GM18861 (cell line): Measurements from ENCODE around the gene NANOS2.

Source experiments
- ATAC-seq: cut with Tn5 transposase; IDR thresholded peaks from one replicate; pipeline ENCODE4 v1.9.1; 2021; ENCODE audit not compliant: unreplicated experiment

Gene NANOS2

GRCh38 chr19:45913874-45914830 lies at the start of gene NANOS2:
TSS of gene NANOS2 (minus strand) at chr19:45914778. CDS start at chr19:45914693, 85 bp downstream.
- ATAC-seq: no peak

GRCh38 chr19:45962021-45962420 lies 47.4 kb upstream of the NANOS2 start:
- ATAC-seq: no peak

- no peak for ATAC-seq
These were observed 46.1 kb upstream of the NANOS2 start for GRCh38 chr19:45960595-45961235.

- no peak for ATAC-seq
These were observed 45.0 kb upstream of the NANOS2 start for GRCh38 chr19:45959517-45960025.

- ATAC-seq: no peak
These were observed 44.4 kb upstream of the NANOS2 start for GRCh38 chr19:45958769-45959516.

GRCh38 chr19:45958320-45958719 lies 43.7 kb upstream of the NANOS2 start:
- no peak for ATAC-seq

GRCh38 chr19:45955905-45956608 lies 41.5 kb upstream of the NANOS2 start:
- ATAC-seq: no peak

- no peak for ATAC-seq
These were observed 39.6 kb upstream of the NANOS2 start for GRCh38 chr19:45954156-45954555.

- no peak for ATAC-seq
These were observed 39.1 kb upstream of the NANOS2 start for GRCh38 chr19:45953676-45954075.

GRCh38 chr19:45952686-45953505 lies 38.3 kb upstream of the NANOS2 start:
- no peak for ATAC-seq

GRCh38 chr19:45952341-45952685 lies 37.7 kb upstream of the NANOS2 start:
- no peak for ATAC-seq

GRCh38 chr19:45947926-45948325 lies 33.3 kb upstream of the NANOS2 start:
- ATAC-seq: no peak

- ATAC-seq: no peak
These were observed 25.9 kb upstream of the NANOS2 start for GRCh38 chr19:45940515-45940805.

GRCh38 chr19:45939792-45940514 lies 25.4 kb upstream of the NANOS2 start:
- no peak for ATAC-seq

- ATAC-seq: no peak
These were observed 24.2 kb upstream of the NANOS2 start for GRCh38 chr19:45938733-45939319.

GRCh38 chr19:45935267-45935666 lies 20.7 kb upstream of the NANOS2 start:
- no peak for ATAC-seq

GRCh38 chr19:45934551-45935230 lies 20.1 kb upstream of the NANOS2 start:
- no peak for ATAC-seq

- ATAC-seq: no peak
These were observed 19.2 kb upstream of the NANOS2 start for GRCh38 chr19:45933759-45934158.
